ENCODE results near the gene FAM151B. TPM values are rescaled to one million over a fixed set of nuclear protein-coding genes. Genes with fewer than 3 reads are reported as not detected.

The FAM151B gene
- total and polyA plus RNA-seq, 2 of the 8 experiments (the other 6 are each of a cell fraction or from before 2014, with no cell fraction given), result 0.62 to 1.1 TPM

DNA sequence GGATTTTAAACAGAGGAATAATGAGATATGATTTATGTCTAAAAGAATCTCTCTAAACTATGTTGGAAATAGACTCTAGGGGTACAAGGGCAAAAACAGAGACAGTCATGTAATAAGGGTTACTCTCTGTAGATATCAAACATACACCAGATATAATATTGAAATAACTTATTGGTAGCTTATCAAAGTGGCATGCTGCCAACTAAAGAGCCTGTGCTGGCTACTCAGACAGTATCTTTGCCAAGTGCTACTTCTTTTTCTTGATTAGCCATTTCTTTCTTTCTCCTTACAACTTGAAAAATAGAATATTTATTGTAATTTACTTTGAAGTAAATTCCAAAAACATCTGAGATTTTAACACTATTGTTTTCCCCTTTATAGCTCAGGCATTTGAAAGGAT lies 45.2 kb upstream of the FAM151B start (continued):
- TF ChIP-seq, protein P1, sequence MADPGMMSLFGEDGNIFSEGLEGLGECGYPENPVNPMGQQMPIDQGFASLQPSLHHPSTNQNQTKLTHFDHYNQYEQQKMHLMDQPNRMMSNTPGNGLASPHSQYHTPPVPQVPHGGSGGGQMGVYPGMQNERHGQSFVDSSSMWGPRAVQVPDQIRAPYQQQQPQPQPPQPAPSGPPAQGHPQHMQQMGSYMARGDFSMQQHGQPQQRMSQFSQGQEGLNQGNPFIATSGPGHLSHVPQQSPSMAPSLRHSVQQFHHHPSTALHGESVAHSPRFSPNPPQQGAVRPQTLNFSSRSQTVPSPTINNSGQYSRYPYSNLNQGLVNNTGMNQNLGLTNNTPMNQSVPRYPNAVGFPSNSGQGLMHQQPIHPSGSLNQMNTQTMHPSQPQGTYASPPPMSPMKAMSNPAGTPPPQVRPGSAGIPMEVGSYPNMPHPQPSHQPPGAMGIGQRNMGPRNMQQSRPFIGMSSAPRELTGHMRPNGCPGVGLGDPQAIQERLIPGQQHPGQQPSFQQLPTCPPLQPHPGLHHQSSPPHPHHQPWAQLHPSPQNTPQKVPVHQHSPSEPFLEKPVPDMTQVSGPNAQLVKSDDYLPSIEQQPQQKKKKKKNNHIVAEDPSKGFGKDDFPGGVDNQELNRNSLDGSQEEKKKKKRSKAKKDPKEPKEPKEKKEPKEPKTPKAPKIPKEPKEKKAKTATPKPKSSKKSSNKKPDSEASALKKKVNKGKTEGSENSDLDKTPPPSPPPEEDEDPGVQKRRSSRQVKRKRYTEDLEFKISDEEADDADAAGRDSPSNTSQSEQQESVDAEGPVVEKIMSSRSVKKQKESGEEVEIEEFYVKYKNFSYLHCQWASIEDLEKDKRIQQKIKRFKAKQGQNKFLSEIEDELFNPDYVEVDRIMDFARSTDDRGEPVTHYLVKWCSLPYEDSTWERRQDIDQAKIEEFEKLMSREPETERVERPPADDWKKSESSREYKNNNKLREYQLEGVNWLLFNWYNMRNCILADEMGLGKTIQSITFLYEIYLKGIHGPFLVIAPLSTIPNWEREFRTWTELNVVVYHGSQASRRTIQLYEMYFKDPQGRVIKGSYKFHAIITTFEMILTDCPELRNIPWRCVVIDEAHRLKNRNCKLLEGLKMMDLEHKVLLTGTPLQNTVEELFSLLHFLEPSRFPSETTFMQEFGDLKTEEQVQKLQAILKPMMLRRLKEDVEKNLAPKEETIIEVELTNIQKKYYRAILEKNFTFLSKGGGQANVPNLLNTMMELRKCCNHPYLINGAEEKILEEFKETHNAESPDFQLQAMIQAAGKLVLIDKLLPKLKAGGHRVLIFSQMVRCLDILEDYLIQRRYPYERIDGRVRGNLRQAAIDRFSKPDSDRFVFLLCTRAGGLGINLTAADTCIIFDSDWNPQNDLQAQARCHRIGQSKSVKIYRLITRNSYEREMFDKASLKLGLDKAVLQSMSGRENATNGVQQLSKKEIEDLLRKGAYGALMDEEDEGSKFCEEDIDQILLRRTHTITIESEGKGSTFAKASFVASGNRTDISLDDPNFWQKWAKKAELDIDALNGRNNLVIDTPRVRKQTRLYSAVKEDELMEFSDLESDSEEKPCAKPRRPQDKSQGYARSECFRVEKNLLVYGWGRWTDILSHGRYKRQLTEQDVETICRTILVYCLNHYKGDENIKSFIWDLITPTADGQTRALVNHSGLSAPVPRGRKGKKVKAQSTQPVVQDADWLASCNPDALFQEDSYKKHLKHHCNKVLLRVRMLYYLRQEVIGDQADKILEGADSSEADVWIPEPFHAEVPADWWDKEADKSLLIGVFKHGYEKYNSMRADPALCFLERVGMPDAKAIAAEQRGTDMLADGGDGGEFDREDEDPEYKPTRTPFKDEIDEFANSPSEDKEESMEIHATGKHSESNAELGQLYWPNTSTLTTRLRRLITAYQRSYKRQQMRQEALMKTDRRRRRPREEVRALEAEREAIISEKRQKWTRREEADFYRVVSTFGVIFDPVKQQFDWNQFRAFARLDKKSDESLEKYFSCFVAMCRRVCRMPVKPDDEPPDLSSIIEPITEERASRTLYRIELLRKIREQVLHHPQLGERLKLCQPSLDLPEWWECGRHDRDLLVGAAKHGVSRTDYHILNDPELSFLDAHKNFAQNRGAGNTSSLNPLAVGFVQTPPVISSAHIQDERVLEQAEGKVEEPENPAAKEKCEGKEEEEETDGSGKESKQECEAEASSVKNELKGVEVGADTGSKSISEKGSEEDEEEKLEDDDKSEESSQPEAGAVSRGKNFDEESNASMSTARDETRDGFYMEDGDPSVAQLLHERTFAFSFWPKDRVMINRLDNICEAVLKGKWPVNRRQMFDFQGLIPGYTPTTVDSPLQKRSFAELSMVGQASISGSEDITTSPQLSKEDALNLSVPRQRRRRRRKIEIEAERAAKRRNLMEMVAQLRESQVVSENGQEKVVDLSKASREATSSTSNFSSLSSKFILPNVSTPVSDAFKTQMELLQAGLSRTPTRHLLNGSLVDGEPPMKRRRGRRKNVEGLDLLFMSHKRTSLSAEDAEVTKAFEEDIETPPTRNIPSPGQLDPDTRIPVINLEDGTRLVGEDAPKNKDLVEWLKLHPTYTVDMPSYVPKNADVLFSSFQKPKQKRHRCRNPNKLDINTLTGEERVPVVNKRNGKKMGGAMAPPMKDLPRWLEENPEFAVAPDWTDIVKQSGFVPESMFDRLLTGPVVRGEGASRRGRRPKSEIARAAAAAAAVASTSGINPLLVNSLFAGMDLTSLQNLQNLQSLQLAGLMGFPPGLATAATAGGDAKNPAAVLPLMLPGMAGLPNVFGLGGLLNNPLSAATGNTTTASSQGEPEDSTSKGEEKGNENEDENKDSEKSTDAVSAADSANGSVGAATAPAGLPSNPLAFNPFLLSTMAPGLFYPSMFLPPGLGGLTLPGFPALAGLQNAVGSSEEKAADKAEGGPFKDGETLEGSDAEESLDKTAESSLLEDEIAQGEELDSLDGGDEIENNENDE (IDR thresholded peaks at IDR 0.05; ENCODE audit: insufficient replicate concordance, low read length), result no peak
- TF ChIP-seq POLR2A (IDR thresholded peaks at IDR 0.05; ENCODE audit: control extremely low read depth in 1 of 2, low read depth in 2 of 2, low read length in 2 of 2), result no peak
- no peak for TF ChIP-seq JUND (IDR thresholded peaks at IDR 0.05; ENCODE audit: low read length)
- TF ChIP-seq SRF (IDR thresholded peaks at IDR 0.05; ENCODE audit: low read depth, low read length), result no peak
- no peak for TF ChIP-seq RNF2 (IDR thresholded peaks at IDR 0.05; ENCODE audit: borderline replicate concordance, low read depth, low read length, missing control alignments, poor library complexity, severe bottlenecking)
- TF ChIP-seq EP300 (IDR thresholded peaks at IDR 0.05; ENCODE audit: borderline replicate concordance in 1 of 2, low read depth in 2 of 2, low read length in 2 of 2), result no peak
- no peak for TF ChIP-seq NANOG (IDR thresholded peaks at IDR 0.05; ENCODE audit: insufficient read depth, low read depth, low read length, poor library complexity, severe bottlenecking)
- TF ChIP-seq ASH2L (IDR thresholded peaks at IDR 0.05; ENCODE audit: low read length), result no peak
- no peak for TF ChIP-seq NRF1 (IDR thresholded peaks at IDR 0.05; ENCODE audit: low read depth, low read length)
